GM23248 (cell line): ENCODE results near the gene ZBTB43. TPM values are rescaled to one million over a fixed set of nuclear protein-coding genes. Genes with fewer than 3 reads are reported as not detected.

Experiments used
- DNase-seq: peaks from one replicate; pipeline ENCODE4 v3.0.0-alpha.2; 2015
- H2AFZ ChIP-seq: fragments of 200-600 bp; sonication (generic); 2 replicates; pipeline ENCODE4 v1.6.1; 2016; ENCODE audit warnings: antibody characterized with exemption
- H3F3A ChIP-seq: fragments of 200-600 bp; sonication (generic); 2 replicates; pipeline ENCODE4 v1.6.1; 2016; ENCODE audit warnings: mild to moderate bottlenecking, antibody characterized with exemption, mixed run types; ENCODE audit not compliant: insufficient read depth
- H3K27ac ChIP-seq: fragments of 200-600 bp; sonication (generic); 2 replicates; pipeline ENCODE4 v1.5.1; 2016; ENCODE audit warnings: mild to moderate bottlenecking
- H3K27me3 ChIP-seq: fragments of 200-600 bp; sonication (generic); replicated peaks from 2 replicates; pipeline ENCODE4 v1.6.1; 2016; ENCODE audit warnings: mild to moderate bottlenecking; ENCODE audit not compliant: insufficient read depth
- H3K36me3 ChIP-seq: fragments of 200-600 bp; sonication (generic); 2 replicates; pipeline ENCODE4 v1.6.1; 2016; ENCODE audit warnings: low read depth, mild to moderate bottlenecking
- H3K4me1 ChIP-seq: fragments of 200-600 bp; sonication (generic); 2 replicates; pipeline ENCODE4 v1.6.1; 2016; ENCODE audit warnings: mild to moderate bottlenecking; ENCODE audit not compliant: insufficient read depth
- H3K4me2 ChIP-seq: fragments of 200-600 bp; sonication (generic); one replicate; pipeline ENCODE4 v1.6.1; 2016; ENCODE audit warnings: mild to moderate bottlenecking; ENCODE audit not compliant: unreplicated experiment
- H3K4me3 ChIP-seq: fragments of 200-600 bp; sonication (generic); 2 replicates; pipeline ENCODE4 v1.5.1; 2016; ENCODE audit warnings: mild to moderate bottlenecking
- H3K79me2 ChIP-seq: fragments of 200-600 bp; sonication (generic); 2 replicates; pipeline ENCODE4 v1.6.1; 2016; ENCODE audit warnings: mild to moderate bottlenecking; ENCODE audit not compliant: insufficient read depth
- H3K9ac ChIP-seq: fragments of 200-600 bp; sonication (generic); 2 replicates; pipeline ENCODE4 v1.6.1; 2016; ENCODE audit warnings: mild to moderate bottlenecking
- H3K9me2 ChIP-seq: fragments of 200-600 bp; sonication (generic); 2 replicates; pipeline ENCODE4 v1.6.1; 2016; ENCODE audit warnings: mixed run types, mild to moderate bottlenecking, moderate library complexity; ENCODE audit not compliant: insufficient read depth
- H3K9me3 ChIP-seq: fragments of 200-600 bp; sonication (generic); one replicate; pipeline ENCODE4 v1.6.1; 2017; ENCODE audit warnings: low read depth
- H4K20me1 ChIP-seq: fragments of 200-600 bp; sonication (generic); 2 replicates; pipeline ENCODE4 v1.6.0; 2016; ENCODE audit not compliant: insufficient read depth
- EZH2 ChIP-seq: fragments of 200-600 bp; sonication (generic); IDR thresholded peaks from 2 replicates; pipeline ENCODE4 v1.6.1; 2018; ENCODE audit warnings: antibody characterized with exemption, mild to moderate bottlenecking; ENCODE audit not compliant: insufficient read depth, poor library complexity, severe bottlenecking
- EZH2phosphoT487 ChIP-seq: fragments of 200-600 bp; sonication (generic); IDR thresholded peaks from 2 replicates; pipeline ENCODE4 v1.6.1; 2018; ENCODE audit warnings: antibody characterized with exemption, moderate library complexity, mild to moderate bottlenecking, low read depth; ENCODE audit not compliant: insufficient read depth
- WGBS, 2 experiments: methylation state at CpG; one replicate each; pipeline ENCODE4 v1.1.6; 2015 to 2017; ENCODE audit warnings: low lambda C conversion rate in 2 of 2, low coverage in 1 of 2; ENCODE audit errors: missing lambda C conversion rate in 2 of 2; 5-methylcytosine and 5-hydroxymethylcytosine counted together
- in situ Hi-C: fragments of 300-500 bp; cut with MboI; formaldehyde crosslinking; loops from 2 replicates; pipeline ENCODE4 v1.15.0; 2020
- polyA plus RNA-seq: library from polyadenylated mRNA; unstranded; fragments of >200 nt; fragmentation: Nextera tagmentation; extraction: Ambion mirVana; gene quantifications from 2 replicates; pipeline ENCODE4 v1.2.1, GENCODE V29; 2016
- total RNA-seq: library from RNA; depleted of rRNA; stranded (reverse); fragments of >200 nt; shearing (Covaris generic); gene quantifications from 2 replicates; pipeline ENCODE4 v1.2.3, GENCODE V29; 2014

The ZBTB43 gene
- total and polyA plus RNA-seq, 2 experiments from 2014 or later = 8.5 to 12.3 TPM

- WGBS, 2 experiments = 51 to 60% methylated on average over 10 of the region's 10 CpGs
- no peaks in the 10 kb centered on the region for H3K79me2 ChIP-seq
- no peak overlapping the region for H3K4me2 ChIP-seq
- in situ Hi-C loops = no loop called here
- H2AFZ ChIP-seq = no peak overlapping the region
- no peaks in the 10 kb centered on the region for H3K9me2 ChIP-seq
- 0 out of 2 replicates have a peak, but pooled peaks cover 6% of the 10 kb centered on the region for H3F3A ChIP-seq
- H3K36me3 ChIP-seq = no peaks in the 10 kb centered on the region
- no peak overlapping the region for H3K27ac ChIP-seq
- DNase-seq = no peak
- TF ChIP-seq EZH2 = no peak
- TF ChIP-seq EZH2phosphoT487 = no peak
- no peaks in the 10 kb centered on the region for H3K9me3 ChIP-seq
- H3K9ac ChIP-seq = no peak overlapping the region
- H4K20me1 ChIP-seq = no peaks in the 10 kb centered on the region
- H3K4me3 ChIP-seq = no peak overlapping the region
- peaks cover 11% of the 10 kb centered on the region; the same call in 1 of the 2 replicates for H3K4me1 ChIP-seq
- H3K27me3 ChIP-seq = peaks cover 1% of the 10 kb centered on the region; the same call in 1 of the 2 replicates
Measured at GRCh38 chr9:126793686-126794417, 11.0 kb upstream of the ZBTB43 start.

- H3K9me2 ChIP-seq = no peaks in the 10 kb centered on the region
- H3K27ac ChIP-seq = no peak overlapping the region
- in situ Hi-C loops = no loop called here
- no peaks in the 10 kb centered on the region for H4K20me1 ChIP-seq
- no peaks in the 10 kb centered on the region for H3K9me3 ChIP-seq
- H3K4me2 ChIP-seq = no peak overlapping the region
- no peaks in the 10 kb centered on the region for H3K36me3 ChIP-seq
- no peak for TF ChIP-seq EZH2phosphoT487
- TF ChIP-seq EZH2 = no peak
- no peaks in the 10 kb centered on the region for H3K27me3 ChIP-seq
- peaks cover 11% of the 10 kb centered on the region; the same call in 1 of the 2 replicates for H3K4me1 ChIP-seq
- H3K4me3 ChIP-seq = no peak overlapping the region
- H2AFZ ChIP-seq = no peak overlapping the region
- H3F3A ChIP-seq = 0 out of 2 replicates have a peak, but pooled peaks cover 6% of the 10 kb centered on the region
- no peak for DNase-seq
- no peak overlapping the region for H3K9ac ChIP-seq
- 79 to 86% methylated on average over 6 of the region's 6 CpGs for WGBS, 2 experiments
- no peaks in the 10 kb centered on the region for H3K79me2 ChIP-seq
Measured at GRCh38 chr9:126794441-126794840, 10.4 kb upstream of the ZBTB43 start.

- H3K36me3 ChIP-seq = no peaks in the 10 kb centered on the region
- no peak for DNase-seq
- H3K27me3 ChIP-seq = no peaks in the 10 kb centered on the region
- WGBS, 2 experiments = 56 to 58% methylated on average over 4 of the region's 4 CpGs
- H3K9me3 ChIP-seq = no peaks in the 10 kb centered on the region
- H3K4me1 ChIP-seq = peaks cover 6% of the 10 kb centered on the region; the same call in 1 of the 2 replicates
- H2AFZ ChIP-seq = no peak overlapping the region
- H3K9ac ChIP-seq = no peak overlapping the region
- no peak overlapping the region for H3K4me3 ChIP-seq
- H3K27ac ChIP-seq = no peak overlapping the region
- in situ Hi-C loops = no loop called here
- no peaks in the 10 kb centered on the region for H4K20me1 ChIP-seq
- no peak overlapping the region for H3K4me2 ChIP-seq
- no peaks in the 10 kb centered on the region for H3K79me2 ChIP-seq
- TF ChIP-seq EZH2phosphoT487 = no peak
- TF ChIP-seq EZH2 = no peak
- 0 out of 2 replicates have a peak, but pooled peaks cover 6% of the 10 kb centered on the region for H3F3A ChIP-seq
- no peaks in the 10 kb centered on the region for H3K9me2 ChIP-seq
Measured at GRCh38 chr9:126796758-126797157, 8.1 kb upstream of the ZBTB43 start.

- H4K20me1 ChIP-seq = no peaks in the 10 kb centered on the region
- no peaks in the 10 kb centered on the region for H3K27me3 ChIP-seq
- no peak overlapping the region for H2AFZ ChIP-seq
- H3K9ac ChIP-seq = no peak overlapping the region
- H3K4me3 ChIP-seq = no peak overlapping the region
- no peak overlapping the region for H3K4me2 ChIP-seq
- DNase-seq = no peak
- TF ChIP-seq EZH2 = no peak
- TF ChIP-seq EZH2phosphoT487 = no peak
- H3K9me2 ChIP-seq = no peaks in the 10 kb centered on the region
- in situ Hi-C loops = no loop called here
- H3K79me2 ChIP-seq = no peaks in the 10 kb centered on the region
- WGBS, 2 experiments = 23 to 26% methylated on average over 2 of the region's 2 CpGs
- no peaks in the 10 kb centered on the region for H3F3A ChIP-seq
- H3K27ac ChIP-seq = no peak overlapping the region
- H3K36me3 ChIP-seq = no peaks in the 10 kb centered on the region
- no peaks in the 10 kb centered on the region for H3K9me3 ChIP-seq
- no peaks in the 10 kb centered on the region for H3K4me1 ChIP-seq
Measured at GRCh38 chr9:126797903-126798302, 6.9 kb upstream of the ZBTB43 start.
